GM19467 (cell line): Measurements from ENCODE around the gene MKRN1.
"Not testable (repeated sequence)": the region's sequence is repeated elsewhere in the genome, so short reads cannot be mapped to it uniquely, and the experiment has no call there.

ENCODE experiments used
- ATAC-seq: cut with Tn5 transposase; IDR thresholded peaks from one replicate; pipeline ENCODE4 v1.9.1; 2021; ENCODE audit warnings: mild to moderate bottlenecking, moderate library complexity; ENCODE audit not compliant: unreplicated experiment

Gene MKRN1, protein sequence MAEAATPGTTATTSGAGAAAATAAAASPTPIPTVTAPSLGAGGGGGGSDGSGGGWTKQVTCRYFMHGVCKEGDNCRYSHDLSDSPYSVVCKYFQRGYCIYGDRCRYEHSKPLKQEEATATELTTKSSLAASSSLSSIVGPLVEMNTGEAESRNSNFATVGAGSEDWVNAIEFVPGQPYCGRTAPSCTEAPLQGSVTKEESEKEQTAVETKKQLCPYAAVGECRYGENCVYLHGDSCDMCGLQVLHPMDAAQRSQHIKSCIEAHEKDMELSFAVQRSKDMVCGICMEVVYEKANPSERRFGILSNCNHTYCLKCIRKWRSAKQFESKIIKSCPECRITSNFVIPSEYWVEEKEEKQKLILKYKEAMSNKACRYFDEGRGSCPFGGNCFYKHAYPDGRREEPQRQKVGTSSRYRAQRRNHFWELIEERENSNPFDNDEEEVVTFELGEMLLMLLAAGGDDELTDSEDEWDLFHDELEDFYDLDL

DNA sequence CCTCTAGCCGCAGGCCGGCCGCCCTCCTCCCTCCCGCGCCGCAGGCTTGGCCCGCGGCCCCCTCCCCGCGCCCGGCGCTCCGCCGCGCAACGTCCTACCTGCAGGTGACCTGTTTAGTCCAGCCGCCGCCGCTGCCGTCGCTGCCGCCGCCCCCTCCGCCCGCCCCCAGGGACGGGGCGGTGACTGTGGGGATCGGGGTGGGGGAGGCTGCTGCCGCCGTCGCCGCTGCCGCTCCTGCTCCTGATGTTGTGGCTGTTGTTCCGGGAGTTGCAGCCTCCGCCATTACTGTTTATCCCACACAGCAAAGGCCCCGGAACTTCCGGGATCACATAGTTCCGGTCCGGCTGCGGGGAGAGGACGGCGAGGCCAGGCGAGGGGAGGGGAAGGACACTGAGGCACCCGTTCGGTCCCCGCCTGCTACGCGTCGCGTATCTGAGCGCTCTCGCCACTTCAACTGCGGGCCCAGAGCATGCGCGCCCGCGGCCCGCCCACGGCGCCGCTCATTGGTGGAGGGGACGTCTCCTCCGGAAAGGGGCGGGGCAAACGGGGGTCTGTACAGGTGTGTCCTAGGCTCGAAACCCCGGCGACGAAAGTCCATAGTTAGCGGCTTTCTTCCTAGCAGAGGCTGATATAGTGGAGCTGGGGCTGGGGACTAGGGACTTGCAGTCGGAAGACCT is at the start of gene MKRN1:
Gene MKRN1 (minus strand): TSS at position 444 of the 677 bp plus-strand sequence. CDS start 161 bp downstream, at position 283.
- peak; percentile 95 for ATAC-seq

DNA sequence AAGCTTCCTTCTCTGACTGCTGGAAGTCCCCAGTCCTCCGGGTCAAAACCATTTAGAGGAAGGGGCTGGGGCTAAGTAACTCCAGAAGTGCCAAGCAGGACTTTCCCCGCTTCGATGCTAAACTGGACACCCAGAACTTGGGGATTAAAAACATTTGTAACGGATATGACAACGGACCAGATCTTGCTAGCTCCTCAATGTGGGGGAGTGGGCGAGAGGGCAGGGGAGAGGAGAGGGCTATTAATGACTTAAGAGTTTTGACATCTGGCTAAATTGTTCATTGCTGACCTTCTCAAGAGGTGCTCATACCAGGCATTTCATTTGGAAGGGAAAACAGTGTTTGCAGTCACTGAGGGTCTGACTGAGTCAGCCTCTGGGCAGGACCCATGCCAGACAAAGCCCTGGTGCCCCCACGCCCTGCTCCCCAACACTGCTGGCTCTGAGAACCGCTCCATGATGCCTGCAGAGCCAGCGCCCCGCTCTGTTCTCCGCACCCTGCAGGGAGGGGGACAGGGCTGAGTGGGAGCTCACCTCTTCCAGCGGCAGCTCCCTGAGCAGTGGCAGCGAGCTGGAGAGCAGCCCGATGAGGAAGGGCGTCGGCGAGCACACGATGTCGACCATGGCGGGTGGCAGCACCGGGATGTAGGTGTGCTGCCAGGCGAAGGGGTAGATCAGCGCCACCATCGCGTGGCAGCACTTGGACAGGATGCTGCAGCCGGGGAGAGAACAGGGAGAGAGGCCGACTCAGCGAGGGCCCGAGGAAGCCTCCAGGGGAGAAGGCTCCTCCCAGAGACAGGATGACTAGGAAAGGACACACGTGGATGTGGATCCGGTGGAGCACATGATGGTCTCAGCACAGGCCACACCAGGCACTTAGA is 47.7 kb upstream of the MKRN1 start:
- ATAC-seq: no peak

DNA sequence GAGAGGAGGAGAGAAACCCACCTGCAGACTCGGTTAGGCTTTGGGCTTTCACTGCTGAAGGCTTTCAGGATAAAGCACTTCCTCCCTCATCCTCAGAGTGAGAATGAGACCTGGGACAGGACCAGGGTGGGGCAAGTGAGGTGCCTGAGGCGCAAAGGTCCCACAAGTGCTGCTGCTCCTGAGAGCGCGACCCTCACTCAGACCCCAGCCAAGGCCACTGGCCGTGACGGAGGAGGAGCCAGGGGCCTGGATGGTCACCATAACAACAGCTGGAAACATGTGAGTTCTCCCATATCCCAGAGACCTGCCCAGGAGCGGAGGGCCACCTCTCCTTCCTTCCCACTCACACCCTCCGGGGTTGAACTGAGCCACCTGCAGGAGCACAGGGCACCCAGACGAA is 46.9 kb upstream of the MKRN1 start:
- ATAC-seq: no peak

DNA sequence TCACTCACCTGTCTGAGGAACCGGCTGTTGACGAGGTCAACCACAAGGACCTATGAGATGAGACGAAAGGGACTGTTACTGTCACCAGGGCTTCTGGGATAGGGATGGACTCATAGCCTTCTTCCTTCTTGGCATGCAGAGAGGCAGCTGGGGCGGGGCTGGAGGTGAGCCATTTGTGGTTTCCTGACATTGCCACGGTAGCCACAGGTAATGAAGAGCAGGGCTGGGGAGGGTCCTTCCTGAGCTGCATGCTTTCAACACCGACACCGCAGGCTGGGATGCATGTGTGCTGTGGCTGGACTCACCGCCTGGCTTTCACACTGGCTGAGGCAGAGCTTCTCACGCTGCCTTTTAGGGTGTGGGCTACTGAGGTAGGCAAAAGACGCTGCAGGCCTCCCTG is 46.4 kb upstream of the MKRN1 start:
- ATAC-seq: no peak

DNA sequence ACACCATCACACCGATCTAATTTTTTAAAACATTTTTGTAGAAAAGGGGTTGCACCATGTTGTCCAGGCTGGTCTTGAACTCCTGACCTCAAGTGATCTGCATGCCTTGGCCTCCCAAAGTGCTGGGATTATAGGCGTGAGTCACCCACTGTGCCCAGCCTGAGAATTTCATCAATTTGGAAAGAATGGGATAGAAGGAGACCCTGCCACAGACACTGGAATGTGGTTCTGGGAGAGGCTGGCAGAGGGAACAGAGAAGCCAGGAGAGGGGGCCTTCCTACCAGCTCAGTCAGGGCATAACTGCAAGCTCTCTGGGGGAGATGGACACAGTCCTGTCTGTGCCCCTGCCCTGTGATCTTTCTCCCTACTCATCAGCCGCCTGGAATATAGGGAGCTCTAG is 42.1 kb upstream of the MKRN1 start:
- no peak for ATAC-seq

DNA sequence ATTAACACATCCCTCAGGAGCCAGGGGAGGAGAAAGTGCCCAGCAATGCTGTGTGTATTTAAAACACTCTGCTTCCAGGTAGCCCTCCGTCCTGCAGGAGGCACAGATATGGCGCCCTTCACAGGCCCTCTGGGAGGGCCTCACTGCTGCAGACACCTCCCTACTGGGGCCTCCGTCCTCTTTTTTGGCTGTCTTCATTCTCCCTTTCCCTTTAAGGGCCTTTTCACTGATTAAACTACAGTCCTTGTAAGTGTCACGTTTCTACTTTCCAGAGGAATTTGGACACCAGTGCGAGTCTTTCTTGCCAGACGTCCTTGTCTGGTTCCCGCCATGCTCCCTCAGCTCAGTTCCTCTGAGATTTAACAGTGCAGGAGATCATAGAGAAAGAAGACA is 39.7 kb upstream of the MKRN1 start:
- no peak for ATAC-seq

DNA sequence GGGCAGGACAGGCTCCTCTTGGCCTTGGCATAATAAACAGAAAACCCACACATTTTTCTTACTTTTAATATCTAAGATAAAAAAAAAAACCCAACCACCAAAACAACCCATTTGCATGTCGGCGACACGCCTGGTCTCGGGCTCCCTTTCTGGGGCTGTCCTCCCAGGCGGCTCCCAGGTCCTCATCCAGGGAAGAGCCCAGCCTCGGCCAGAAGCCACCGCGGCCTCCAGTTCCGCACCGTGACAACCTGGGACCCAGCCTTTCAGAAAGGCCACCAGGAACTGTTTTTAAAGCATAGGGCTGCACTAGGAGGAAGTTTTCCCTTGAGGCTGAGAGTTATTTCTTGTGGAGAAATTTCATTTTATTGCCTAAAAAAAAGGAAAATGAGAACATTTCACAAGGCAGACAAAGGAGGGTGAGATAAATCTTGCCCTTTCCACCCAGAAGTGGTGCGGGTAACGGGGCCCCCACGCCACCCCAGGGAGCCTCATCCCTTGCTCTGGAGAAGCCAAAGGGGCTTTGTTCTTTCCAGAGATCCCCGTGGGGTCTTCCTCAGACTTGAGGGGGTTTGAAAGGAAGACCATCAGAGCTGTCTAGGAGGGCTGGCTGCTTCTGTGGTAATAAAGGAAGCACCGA is 39.2 kb upstream of the MKRN1 start:
- no peak for ATAC-seq

DNA sequence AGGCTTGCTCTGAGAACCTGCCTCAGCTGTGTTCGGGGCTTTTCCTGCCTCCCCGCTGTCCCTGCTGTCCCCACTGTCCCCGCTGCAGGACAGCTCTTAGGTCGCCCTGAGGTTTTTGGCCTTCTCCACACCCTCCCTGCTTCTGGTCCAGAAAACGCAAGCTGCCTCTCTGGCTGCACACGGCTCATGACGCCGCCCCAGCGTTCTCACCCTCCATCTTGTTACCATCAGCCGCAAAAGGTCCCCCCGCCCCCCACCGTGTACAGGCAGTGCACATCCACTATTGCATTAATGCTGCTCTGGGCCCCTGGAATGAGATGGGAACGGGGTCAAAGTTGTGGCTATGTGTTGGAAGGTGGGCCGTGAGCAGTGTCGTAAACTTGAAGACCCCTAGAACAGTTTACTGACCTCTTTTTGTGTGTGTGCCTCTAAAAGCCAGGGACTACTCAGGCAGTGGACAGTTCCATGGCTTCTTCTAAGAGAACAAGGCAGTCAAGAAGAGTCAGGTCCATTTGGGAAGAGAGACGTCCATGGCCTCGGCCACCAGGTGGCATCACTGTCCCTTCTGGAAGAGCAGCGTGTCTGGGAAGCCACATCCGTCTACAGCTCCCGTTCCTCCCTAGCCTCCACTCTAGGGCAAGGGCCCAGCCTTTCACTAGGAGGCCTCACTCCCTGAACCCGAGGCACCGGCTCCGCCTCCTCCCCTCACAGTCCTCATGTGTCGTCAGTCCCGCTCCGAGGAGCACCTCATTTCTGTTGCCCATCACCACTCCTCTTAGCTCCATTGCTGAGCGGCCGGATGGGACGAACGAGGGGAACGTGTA is 38.5 kb upstream of the MKRN1 start:
- no peak for ATAC-seq

DNA sequence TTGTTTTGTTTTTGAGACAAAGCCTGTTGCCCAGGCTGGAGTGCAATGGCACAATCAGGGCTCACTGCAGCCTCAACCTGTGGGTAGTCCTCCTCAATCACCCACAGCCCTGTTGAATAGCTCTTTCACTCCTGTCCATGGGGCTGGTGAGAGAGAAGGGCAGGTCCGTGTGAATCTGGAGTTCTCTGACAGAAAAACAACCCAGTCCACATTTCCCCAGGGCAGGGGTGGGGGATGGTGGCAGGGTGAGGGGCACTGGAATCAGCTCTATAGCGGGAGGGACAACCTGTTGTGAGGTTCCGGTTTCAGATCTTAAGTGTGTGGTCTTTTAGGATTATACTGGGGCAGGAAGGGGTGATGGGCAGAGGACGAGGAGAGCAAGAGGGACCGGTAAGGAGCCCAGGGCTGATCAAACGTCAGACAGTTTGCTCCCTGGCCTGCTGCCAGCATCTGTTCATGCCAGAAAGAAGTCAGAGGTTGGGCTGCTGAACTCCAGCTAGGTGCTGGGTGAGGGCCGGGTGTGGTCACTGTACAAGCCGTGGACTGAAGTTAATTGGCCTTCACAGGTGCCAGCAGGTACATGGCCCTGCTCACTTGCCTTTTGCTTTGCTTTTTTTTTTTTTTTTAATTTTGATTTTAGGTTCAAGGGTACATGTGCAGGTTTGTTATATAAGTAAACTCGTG is 33.2 kb upstream of the MKRN1 start:
- no peak for ATAC-seq

DNA sequence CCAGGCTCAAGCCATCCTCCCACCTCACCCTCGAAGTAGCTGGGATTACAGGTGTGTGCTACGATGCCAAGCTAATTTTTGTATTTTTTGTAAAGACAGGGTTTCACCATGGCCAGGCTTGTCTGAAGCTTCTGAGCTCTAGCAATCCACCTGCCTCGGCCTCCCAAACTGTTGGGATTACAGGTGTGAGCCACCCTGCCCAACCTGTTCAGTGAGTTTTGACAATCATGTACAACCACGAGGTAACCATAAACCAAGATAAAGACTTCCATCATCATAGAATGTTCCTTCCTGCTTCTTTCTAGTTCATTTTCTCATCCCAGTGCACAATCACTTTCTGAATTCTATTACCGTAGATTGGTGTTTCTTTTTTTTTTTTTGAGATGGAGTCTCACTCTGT is 30.5 kb upstream of the MKRN1 start:
- ATAC-seq: no peak

DNA sequence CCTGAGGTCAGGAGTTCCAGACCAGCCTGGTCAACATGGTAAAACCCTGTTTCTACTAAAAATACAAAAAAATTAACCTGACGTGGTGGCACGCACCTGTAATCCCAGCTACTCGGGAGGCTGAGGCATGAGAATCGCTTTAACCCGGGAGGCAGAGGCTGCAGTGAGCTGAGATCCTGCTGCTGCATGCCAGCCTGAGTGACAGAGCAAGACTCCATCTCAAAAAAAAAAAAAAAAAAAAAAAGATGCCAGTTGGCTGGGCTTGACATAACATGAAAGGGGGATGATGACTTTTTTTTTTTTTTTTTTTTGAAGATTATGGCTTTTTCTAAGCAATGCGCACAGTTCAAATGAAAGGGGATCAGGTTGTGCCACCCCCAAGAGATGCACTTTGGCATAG is 28.3 kb upstream of the MKRN1 start:
- ATAC-seq: not testable (repeated sequence)

DNA sequence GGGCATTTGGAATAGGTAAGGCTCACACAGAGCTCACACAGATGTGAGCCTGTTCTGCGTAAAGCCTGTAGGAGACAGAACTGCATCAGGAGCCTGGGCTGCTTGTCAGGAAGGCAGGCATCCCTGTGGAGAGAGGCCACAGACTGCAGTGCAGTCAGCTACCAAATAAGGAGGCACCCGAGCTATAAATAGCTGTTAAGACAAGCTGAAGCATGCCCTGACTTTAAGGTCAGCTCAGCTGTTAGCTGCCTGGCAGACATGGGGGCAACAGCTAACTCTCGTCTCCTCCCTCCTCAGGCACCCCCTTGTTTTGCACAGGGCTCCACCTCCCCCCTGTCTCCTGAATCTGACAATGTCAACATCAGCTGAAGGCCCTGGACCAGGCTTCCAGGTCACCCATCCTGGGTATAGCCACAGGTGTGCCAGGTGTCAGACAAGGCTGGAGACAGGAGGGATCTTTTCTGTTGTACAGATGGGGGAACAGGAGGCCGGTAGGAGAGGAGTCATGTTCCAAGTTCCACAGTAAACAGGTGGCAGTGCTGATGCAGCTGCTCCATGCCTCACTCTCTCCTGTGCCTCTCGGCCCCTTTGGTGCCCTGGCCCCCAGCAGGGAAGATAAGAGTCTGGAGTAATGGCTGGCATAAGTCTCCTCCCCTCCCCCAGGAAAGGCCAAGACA is 27.6 kb upstream of the MKRN1 start:
- ATAC-seq: no peak

DNA sequence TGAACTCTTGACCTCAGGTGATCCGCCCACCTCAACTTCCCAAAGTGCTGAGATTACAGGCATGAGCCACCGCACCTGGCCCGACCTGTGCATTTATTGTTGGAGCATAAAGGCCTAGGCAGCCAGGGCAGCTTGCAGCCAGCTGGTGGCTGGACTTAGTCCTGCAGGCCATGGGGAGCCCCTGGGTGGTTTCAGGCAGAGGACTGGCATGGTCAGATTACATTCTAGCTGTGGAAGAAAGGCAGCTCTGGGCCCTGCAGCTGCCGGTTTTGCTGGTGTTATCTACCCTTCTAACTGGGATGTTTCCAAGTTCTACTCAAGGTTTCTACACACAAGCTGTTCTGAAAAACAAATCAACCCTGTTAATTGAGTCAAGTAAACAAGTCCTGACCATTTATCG is 22.7 kb upstream of the MKRN1 start:
- ATAC-seq: no peak

DNA sequence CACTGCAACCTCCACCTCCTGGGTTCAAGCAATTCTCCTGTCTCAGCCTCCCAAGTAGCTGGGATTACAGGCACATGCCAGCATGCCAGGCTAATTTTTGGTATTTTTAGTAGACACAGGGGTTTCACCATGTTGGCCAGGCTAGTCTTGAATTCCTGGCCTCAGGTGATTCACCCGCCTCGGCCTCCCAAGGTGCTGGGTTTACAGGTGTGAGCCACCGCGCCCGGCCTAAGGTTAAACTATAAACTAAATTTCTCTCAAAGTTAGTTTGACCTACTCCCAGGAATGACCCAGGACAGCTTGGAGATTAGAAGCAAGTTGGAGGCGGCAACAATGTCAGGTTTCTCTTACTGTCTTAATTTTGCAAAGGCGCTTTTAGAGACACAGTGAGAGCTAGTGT is 18.5 kb upstream of the MKRN1 start:
- not testable (repeated sequence) for ATAC-seq

DNA sequence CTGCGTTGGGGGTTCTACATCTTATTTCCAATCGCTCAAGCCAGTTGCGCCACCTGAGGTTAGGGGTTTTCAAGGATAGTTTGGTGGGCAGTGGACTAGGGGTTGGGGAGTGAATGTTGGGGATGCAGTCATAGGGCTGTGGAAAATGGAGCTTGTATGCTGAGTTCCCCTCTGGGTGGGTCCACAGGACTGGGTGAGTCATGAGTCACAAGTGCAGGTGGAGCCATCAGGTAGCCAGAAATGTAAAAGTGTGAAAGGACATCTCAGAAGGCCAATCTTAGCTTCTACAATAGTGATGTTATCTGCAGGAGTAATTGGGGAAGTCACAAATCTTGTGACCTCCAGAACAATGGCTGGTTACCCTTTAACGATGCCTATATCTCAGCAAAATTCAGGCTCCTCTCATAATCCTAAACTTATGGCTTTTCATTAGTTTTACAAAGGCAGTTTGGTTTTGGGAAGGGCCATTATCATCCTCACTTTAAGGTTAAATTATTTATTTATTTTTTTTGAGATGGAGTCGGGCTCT is 18.0 kb upstream of the MKRN1 start:
- ATAC-seq: no peak

DNA sequence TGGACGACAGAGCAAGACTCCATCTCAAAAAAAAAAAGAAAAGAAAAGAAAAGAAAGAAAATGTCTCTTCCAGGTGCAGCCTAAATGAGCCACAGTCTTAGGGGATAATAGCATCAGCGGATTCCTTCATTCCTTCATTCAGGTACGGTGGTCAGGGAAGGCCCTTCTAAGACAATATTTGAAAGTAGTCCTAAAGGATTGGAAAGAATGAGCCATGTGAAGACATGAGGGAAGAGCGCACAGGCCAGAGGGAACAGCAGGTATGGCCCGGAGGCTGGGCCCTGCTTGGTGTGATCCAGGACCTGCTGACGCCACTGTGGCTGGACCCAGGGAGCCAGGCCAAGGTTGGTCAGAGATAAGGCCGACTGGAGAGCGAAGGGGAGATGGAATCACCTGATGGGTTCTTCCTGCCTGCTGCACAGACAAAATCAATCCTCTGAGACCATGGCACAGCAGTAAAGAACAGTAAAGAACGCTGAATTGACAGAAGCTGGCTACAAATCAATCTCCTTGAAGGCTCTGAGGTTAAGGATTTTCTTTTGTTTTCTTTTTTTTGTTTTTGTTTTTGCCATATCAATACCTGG is 16.3 kb upstream of the MKRN1 start:
- ATAC-seq: no peak

DNA sequence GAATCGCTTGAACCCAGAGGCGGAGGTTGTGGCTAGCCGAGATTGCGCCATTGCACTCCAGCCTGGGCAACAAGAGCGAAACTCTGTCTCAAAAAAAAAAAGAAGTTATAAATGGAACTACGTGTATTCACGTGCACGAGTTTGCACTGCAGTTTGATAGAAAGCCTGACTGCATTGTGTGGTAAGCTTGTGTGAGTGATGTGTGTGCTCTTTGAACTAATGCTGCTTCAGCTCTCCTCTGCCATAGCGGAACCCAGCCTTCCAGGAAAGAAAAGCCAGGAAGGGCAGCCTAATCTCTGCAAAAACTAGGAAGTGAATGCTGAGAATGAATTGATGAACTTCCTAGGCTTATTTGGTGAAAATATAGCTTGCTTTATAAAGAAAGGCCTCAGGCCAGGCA is 15.6 kb upstream of the MKRN1 start:
- no peak for ATAC-seq

DNA sequence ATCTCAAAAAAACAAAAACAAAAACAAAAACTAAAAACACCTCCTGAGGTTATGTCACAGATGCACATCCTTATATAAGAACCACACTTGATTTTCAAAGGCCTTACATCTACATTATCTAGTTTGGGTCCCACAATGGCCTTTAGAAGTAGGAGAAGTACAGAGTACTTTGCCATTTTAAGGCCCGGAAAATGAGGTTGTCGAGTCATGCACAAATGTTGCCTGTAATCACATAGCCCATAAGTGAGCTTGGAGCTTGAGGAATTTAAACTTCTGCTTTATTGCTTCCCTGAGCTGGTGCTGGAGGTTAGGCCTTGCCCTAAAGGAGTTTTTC is 9.7 kb upstream of the MKRN1 start:
- ATAC-seq: no peak
